ENCODE results near the gene CD70. TPM values are rescaled to one million over a fixed set of nuclear protein-coding genes. Genes with fewer than 3 reads are reported as not detected.
"Not testable (repeated sequence)": the region's sequence is repeated elsewhere in the genome, so short reads cannot be mapped to it uniquely, and the experiment has no call there.

The CD70 gene
- total RNA-seq: 1 to 10 TPM in 1 of 2 donors, not detected in 1; 1.0 TPM
- 0.63 TPM for polyA plus RNA-seq (ENCODE audit: insufficient read depth, low read depth, low replicate concordance)
- long read RNA-seq, donor 1: 0 reads
- long read RNA-seq, donor 2: 0 reads

- no peaks in the 10 kb centered on the region for H3K9me3 ChIP-seq
- H3K4me1 ChIP-seq: peaks cover 6% of the 10 kb centered on the region
- H3K27ac ChIP-seq: no peak within 1 kb of the TSS
- TF ChIP-seq POLR2A (IDR thresholded peaks at IDR 0.05): no peak
- no peak for TF ChIP-seq CTCF (IDR thresholded peaks at IDR 0.05)
- intact Hi-C loops (cut with DNase I; ENCODE audit: low total_unique reads): no loop called here
- H3K27me3 ChIP-seq: no peaks in the 10 kb centered on the region
- DNase-seq: no peak
- 0 to 1% methylated on average over 30 to 35 of the region's 35 CpGs for WGBS, 2 donors
- peak within 1 kb of the TSS in 1 of 2 donors; percentile 13 for H3K4me3 ChIP-seq
- no peaks in the 10 kb centered on the region for H3K36me3 ChIP-seq (ENCODE audit: low read depth, missing control alignments)
Observed at GRCh38 chr19:6590827-6591319, at the start of gene CD70. Gene CD70 (minus strand): TSS chr19:6591150. CDS start chr19:6591002, 148 bp downstream.

- H3K27ac ChIP-seq; H3K27me3 ChIP-seq; DNase-seq; H3K4me1 ChIP-seq; H3K9me3 ChIP-seq; H3K4me3 ChIP-seq; H3K36me3 ChIP-seq (ENCODE audit: low read depth, missing control alignments); intact Hi-C loops (cut with DNase I; ENCODE audit: low total_unique reads): not testable (repeated sequence)
- 89% methylated on average over 9 of the region's 9 CpGs for WGBS, 2 donors
Observed at GRCh38 chr19:6640333-6640732, 49.4 kb upstream of the CD70 start.

GRCh38 chr19:6639439-6639838 is 48.5 kb upstream of the CD70 start:
- 82 to 92% methylated on average over 4 of the region's 4 CpGs for WGBS, 2 donors
- TF ChIP-seq POLR2A (IDR thresholded peaks at IDR 0.05): no peak
- no peak for TF ChIP-seq CTCF (IDR thresholded peaks at IDR 0.05)
- Histone ChIP-seq H3K4me1 (no peaks in the 10 kb centered on the region), H3K27ac (no peak overlapping the region), H3K36me3 (ENCODE audit: low read depth, missing control alignments) (no peaks in the 10 kb centered on the region), H3K4me3 (no peak overlapping the region), H3K9me3 (no peaks in the 10 kb centered on the region), H3K27me3 (no peaks in the 10 kb centered on the region)
- no peak for DNase-seq
- intact Hi-C loops (cut with DNase I; ENCODE audit: low total_unique reads): no loop called here

GRCh38 chr19:6633456-6633813 is 42.5 kb upstream of the CD70 start:
- intact Hi-C loops (cut with DNase I; ENCODE audit: low total_unique reads): loop anchor here (5.0 kb wide), 1 partner anchor 116 kb away; no protein-coding TSS in a partner anchor
- WGBS, 2 donors: 80 to 91% methylated on average over 4 of the region's 4 CpGs

GRCh38 chr19:6632747-6633455 is 42.0 kb upstream of the CD70 start:
- peak; percentile 82 for DNase-seq
- 48 to 51% methylated on average over 26 of the region's 26 CpGs for WGBS, 2 donors

More at GRCh38 chr19:6633456-6633813, 42.5 kb upstream of the CD70 start:
- not testable (repeated sequence) for H3K36me3 ChIP-seq (ENCODE audit: low read depth, missing control alignments); H3K27me3 ChIP-seq; DNase-seq; H3K27ac ChIP-seq; H3K4me1 ChIP-seq; H3K9me3 ChIP-seq; H3K4me3 ChIP-seq

More at GRCh38 chr19:6632747-6633455, 42.0 kb upstream of the CD70 start:
- not testable (repeated sequence) for H3K4me1 ChIP-seq; H3K36me3 ChIP-seq (ENCODE audit: low read depth, missing control alignments); H3K27ac ChIP-seq; H3K4me3 ChIP-seq; H3K9me3 ChIP-seq; H3K27me3 ChIP-seq
- TF ChIP-seq CTCF (IDR thresholded peaks at IDR 0.05): peak; percentile 46 to 55 (median 52)
- intact Hi-C loops (cut with DNase I; ENCODE audit: low total_unique reads): loop anchor here (5.0 kb wide), 1 partner anchor 116 kb away; no protein-coding TSS in a partner anchor

Measured in testis (tissue), 5 donors.